Stimulated activated CD8-positive, alpha-beta memory T cell treated with anti-CD3 and anti-CD28 coated beads, Interleukin-2, amount 100 ng/mL, for 48 hours (primary cell): ENCODE data around the gene LDHB.
A peak's percentile ranks its signal among the peaks of the same experiment; 100 is the strongest.
"Not testable (repeated sequence)": the region's sequence is repeated elsewhere in the genome, so short reads cannot be mapped to it uniquely, and the experiment has no call there.

Experiments used
- DNase-seq, 2 donors: peaks; one replicate each; pipeline ENCODE4 v3.0.0-alpha.2; 2020; ENCODE audit warnings: low read depth in 2 of 2

LDHB gene

GRCh38 chr12:21661396-21662093, 3.9 kb upstream of the LDHB start:
- DNase-seq = not testable (repeated sequence)

DNA sequence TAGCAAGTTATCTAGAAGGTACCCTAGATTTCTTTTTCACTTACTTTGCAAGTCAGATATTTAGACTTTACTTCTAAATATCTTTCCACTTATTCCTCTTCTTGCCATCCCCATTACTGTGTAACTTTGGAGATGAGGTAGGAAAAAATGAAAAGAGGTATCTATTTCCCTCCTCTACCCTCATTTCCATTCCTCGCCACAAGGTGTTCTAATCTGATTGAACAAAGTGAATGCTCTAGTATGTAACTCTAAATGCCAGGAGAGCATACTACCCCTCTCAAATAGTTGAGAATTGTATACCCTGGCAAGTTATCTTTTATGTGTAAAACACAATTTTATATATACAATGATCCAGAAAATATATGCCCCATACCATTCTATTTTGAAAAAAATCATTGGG, 1.7 kb upstream of the LDHB start:
- no peak for DNase-seq

GRCh38 chr12:21656905-21657325, 727 bp downstream of the LDHB start:
- DNase-seq = peak in 1 of 2 donors; percentile 21

GRCh38 chr12:21655591-21655990, 2.1 kb downstream of the LDHB start:
- DNase-seq = no peak

GRCh38 chr12:21651821-21652220, 5.8 kb downstream of the LDHB start:
- DNase-seq = no peak

- no peak for DNase-seq
Observed at GRCh38 chr12:21650997-21651396, 6.6 kb downstream of the LDHB start.

DNA sequence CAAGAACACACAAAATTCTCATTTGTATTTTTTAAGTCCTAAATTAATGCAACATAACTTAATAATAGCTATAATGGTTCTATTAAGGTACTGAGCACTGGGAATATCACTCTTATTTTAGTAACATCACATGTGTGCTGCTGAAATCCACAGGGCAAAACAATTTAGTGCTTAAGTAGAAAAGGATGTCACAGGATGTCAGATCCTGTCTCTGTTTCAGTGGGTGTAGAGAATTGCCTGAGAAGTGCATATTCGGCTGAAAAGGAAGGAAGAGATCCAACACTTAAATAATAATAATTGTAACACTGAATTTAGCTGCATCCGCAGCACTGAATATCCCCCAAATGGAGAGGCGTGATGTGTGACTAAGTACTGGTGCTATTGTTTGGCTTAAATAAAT, 8.6 kb downstream of the LDHB start:
- DNase-seq = no peak

DNA sequence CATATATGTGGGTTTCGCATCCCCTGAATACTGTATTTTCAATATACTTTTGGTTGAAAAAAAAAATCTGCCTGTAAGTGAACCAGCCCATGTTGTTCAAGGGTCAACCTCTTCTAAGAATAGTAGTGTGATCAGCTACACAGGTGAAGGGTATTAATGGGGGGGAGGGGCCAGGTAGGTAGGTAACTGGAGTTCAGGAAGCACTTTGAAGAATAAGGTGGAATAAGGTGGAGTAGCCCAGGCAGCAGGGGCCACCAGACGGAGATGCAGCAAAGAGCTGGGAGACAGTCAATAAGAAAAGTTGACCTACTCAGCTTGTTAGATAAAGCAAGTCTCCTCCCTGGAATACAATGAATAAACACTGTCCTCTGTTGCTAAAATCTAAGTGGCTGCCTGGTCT, 9.3 kb downstream of the LDHB start:
- DNase-seq = no peak

- DNase-seq = no peak
Observed at GRCh38 chr12:21647179-21647578, 10.5 kb downstream of the LDHB start.

DNA sequence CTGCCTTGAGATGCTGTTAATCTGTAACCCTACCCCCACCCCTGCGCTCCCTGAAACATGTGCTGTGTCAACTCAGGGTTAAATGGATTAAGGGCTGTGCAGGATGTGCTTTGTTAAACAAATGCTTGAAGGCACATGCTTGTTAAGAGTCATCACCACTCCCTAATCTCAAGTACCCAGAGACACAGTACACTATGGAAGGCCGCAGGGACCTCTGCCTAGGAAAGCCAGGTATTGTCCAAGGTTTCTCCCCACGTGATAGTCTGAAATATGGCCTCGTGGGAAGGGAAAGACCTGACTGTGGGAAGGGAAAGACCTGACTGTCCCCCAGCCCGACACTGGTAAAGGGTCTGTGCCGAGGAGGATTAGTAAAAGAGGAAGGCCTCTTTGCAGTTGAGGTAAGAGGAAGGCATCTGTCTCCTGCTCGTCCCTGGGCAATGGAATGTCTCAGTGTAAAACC, 12.6 kb downstream of the LDHB start:
- not testable (repeated sequence) for DNase-seq

DNA sequence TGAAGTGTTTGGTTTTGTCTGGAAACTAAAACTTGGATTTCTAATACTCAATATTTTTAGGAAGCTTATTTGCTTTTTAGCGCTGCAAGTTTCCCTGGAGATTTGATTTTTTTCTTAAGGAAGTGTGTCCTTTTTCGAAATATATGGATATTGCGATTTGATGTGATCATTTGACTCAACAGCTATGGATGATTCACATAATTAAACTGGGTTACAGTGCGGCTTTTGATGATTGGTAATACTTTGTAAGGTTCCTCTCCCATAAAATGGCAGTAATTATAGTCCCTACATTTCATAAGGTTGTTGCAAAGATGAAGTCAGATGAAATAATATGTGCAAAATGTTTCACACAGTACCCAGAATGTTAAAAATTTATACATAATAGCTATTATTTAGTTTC, 13.1 kb downstream of the LDHB start:
- no peak for DNase-seq

DNA sequence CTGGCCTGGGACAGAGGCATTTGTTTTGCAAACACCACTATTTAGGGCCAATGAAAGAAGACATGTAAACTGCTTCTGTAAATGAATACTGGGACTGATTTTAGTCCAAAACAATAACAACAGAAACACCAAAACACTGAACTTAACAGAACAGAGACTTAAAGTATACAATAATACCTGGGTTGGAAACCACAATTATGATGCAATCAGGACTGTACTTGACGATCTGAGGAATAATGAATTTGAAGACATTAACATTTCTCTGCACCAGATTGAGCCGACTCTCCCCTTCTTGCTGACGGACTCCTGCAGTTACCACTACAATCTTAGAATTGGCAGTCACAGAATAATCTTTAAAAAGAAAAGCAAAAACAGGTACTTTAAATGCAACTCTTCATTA, 13.9 kb downstream of the LDHB start:
- DNase-seq = no peak

GRCh38 chr12:21642707-21643389, 14.8 kb downstream of the LDHB start:
- no peak for DNase-seq

- no peak for DNase-seq
Observed at GRCh38 chr12:21638054-21638891, 19.4 kb downstream of the LDHB start.

DNA sequence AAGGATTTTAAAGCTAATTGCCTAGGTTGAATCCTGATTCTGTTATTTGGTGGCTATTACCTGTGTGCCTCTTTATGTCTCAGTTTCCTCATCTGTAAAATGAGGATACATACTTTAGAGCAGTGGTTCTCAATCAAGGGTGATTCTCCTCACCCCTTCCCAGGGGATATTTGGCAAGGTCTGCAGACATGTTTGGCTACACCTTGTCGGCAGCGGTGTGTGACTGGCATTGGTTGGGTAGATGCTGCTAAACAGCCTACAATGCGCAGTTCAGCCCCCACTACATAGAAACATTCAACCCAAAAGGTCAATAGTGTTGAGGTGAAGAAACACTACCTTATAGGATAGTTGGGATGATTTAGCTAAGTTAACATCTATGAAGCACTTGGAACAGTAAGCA, 23.4 kb downstream of the LDHB start:
- no peak for DNase-seq

GRCh38 chr12:21631367-21631766, 26.3 kb downstream of the LDHB start:
- DNase-seq = no peak

DNA sequence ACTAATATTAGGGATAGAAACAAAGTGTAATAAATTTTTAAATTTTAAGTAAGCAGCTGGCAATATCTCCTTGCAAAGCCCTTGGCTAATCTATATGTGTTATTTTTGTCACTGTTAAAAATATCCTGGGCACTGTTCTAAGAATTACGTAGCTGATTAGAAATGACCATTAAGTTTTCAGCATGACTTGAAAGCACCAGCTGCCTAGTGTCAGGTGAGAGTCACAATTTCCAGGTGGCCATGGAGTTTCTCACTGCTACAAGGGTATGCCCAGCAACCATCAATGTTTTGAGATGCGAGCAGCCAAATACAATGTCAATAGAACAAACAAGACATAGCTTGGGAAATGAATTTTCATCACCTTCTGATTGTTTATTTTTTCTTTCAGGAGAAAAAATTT, 29.7 kb downstream of the LDHB start:
- no peak for DNase-seq

- DNase-seq = no peak
Observed at GRCh38 chr12:21618566-21618965, 39.1 kb downstream of the LDHB start.

DNA sequence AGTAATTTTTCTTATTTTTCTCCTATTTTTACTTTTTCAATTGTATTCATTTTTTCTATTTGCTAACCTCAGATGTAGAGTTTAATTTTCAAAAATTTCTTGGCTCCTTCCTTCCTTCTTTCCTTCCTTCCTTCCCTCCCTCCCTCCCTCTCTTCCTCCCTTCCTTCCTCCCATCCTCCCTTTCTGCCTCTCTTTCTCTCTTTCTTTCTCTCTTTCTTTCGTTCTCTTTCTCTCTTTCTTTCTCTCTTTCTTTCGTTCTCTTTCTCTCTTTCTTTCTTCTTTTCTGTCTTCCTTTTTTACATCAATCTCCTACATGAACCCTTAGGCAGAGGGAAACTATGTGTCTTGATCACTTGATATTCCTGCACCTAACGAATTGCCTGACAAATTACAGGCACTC, 40.6 kb downstream of the LDHB start:
- DNase-seq = no peak

DNA sequence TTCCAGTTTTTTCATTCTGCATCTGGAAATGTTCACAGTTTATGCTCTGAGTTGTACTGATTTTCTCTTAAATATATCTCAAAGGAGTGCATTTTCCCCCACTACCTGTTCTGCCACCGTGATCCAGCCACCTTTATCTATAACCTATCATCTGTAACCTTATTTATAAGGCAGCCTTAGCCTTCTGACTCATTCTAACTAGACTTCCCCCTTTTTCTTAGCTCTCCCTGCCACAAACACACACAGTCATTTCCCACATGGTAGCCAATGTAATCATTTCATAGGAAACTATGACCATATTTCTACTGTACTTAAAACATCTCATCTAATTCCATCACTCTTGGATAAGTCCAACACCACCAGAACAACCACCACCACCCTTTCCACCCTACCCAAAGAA, 42.2 kb downstream of the LDHB start:
- DNase-seq = no peak

DNA sequence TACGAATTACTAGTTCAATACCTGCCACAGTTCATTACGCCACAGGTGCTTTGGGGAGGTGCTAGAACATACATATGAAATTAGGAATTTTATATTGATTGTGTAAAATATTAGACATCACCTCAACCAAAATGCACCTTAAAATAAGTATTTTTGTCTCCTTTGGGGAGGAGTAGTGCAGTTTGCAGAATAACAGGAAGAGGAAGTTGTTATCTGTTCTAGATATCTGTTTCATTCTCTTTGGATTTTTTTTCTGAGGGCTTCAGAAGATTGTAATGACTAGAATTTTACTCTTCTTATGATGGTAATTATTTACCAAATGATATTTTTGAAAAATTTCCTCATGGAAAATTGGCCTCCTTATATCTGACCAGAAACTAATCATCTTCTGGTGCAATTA, 43.1 kb downstream of the LDHB start:
- no peak for DNase-seq

GRCh38 chr12:21613931-21614330, 43.7 kb downstream of the LDHB start:
- DNase-seq = no peak

DNA sequence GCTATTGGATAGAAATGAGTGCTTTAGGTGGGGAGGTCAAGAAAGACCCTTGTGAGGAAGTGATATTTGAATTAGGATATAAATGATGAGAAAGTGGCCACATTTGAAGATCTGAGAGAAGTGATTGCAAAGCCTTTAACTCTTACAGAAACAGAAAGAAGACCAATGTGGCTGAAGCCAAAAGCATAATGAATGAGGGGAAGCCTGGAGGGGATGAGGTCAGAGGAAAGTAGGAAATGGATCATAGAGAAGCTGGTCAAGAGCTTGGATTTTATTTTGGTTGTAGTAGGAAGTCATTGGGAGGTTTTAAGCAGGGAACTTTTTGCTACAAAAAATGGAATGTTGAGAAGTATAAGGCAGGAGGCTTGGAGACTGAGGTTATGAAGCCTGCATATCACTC, 49.4 kb downstream of the LDHB start:
- no peak for DNase-seq
